H4 (cell line): ENCODE data around the gene ICAM1. TPM values are rescaled to one million over a fixed set of nuclear protein-coding genes. Genes with fewer than 3 reads are reported as not detected.

Experiments
- DNase-seq: peaks from one replicate; pipeline ENCODE4 v3.0.0-alpha.2; 2015; ENCODE audit warnings: low spot score
- total RNA-seq: library from RNA; depleted of rRNA; stranded (reverse); fragments of >200 nt; shearing (Covaris generic); gene quantifications from 2 replicates; pipeline ENCODE4 v1.2.3, GENCODE V29; 2014

ICAM1 gene
- total RNA-seq, 1 experiment from 2014 or later = 0.12 TPM

GRCh38 chr19:10293637-10294367, 22.9 kb downstream of the ICAM1 start:
- DNase-seq = no peak

GRCh38 chr19:10294368-10294697, 23.4 kb downstream of the ICAM1 start:
- no peak for DNase-seq

GRCh38 chr19:10295305-10295846, 24.5 kb downstream of the ICAM1 start:
- DNase-seq = no peak

GRCh38 chr19:10295847-10296591, 25.1 kb downstream of the ICAM1 start:
- no peak for DNase-seq

- DNase-seq = no peak
Observed at GRCh38 chr19:10299545-10300458, 28.9 kb downstream of the ICAM1 start.

GRCh38 chr19:10305139-10305806, 34.4 kb downstream of the ICAM1 start:
- no peak for DNase-seq

- DNase-seq = no peak
Observed at GRCh38 chr19:10306327-10306726, 35.4 kb downstream of the ICAM1 start.

- DNase-seq = no peak
Observed at GRCh38 chr19:10309423-10309822, 38.5 kb downstream of the ICAM1 start, which contains the start of gene ZGLP1. ZGLP1 (minus strand) TSS chr19:10309815.

GRCh38 chr19:10315335-10316214, 44.7 kb downstream of the ICAM1 start, which contains the start of gene FDX2:
FDX2 (minus strand) TSS chr19:10316015; CDS start chr19:10315996, 19 bp downstream.
- DNase-seq = peak; percentile 76

GRCh38 chr19:10316229-10317044, 45.5 kb downstream of the ICAM1 start:
- DNase-seq = no peak

- no peak for DNase-seq
Observed at GRCh38 chr19:10317045-10317856, 46.3 kb downstream of the ICAM1 start.

- DNase-seq = no peak
Observed at GRCh38 chr19:10317857-10318462, 47.0 kb downstream of the ICAM1 start.

GRCh38 chr19:10318807-10319682, 48.1 kb downstream of the ICAM1 start:
- DNase-seq = no peak

- no peak for DNase-seq
Observed at GRCh38 chr19:10320602-10321416, 49.9 kb downstream of the ICAM1 start.

GRCh38 chr19:10321417-10321797, 50.5 kb downstream of the ICAM1 start:
- DNase-seq = no peak
